NCI-H345 (cell line): ENCODE measurements around the gene PRKCZ.
"Not testable (repeated sequence)": the region's sequence is repeated elsewhere in the genome, so short reads cannot be mapped to it uniquely, and the experiment has no call there.

Experiments
- DNase-seq: peaks from one replicate; lab custom pipeline; 2025; lab: John Stamatoyannopoulos, UW

The PRKCZ gene

GRCh38 chr1:2135941-2136340, 85.7 kb downstream of the PRKCZ start:
- no peak for DNase-seq

- DNase-seq, result no peak
These were observed 86.4 kb downstream of the PRKCZ start for GRCh38 chr1:2136386-2137235.

- no peak for DNase-seq
These were observed 87.3 kb downstream of the PRKCZ start for GRCh38 chr1:2137257-2138121.

GRCh38 chr1:2139156-2139555, 88.9 kb downstream of the PRKCZ start:
- DNase-seq, result not testable (repeated sequence)

- DNase-seq, result no peak
These were observed 90.8 kb downstream of the PRKCZ start for GRCh38 chr1:2141025-2141424.

GRCh38 chr1:2143814-2144500, 93.7 kb downstream of the PRKCZ start:
- DNase-seq, result no peak

- DNase-seq, result no peak
These were observed 94.4 kb downstream of the PRKCZ start for GRCh38 chr1:2144501-2145090.

GRCh38 chr1:2145946-2146835, 96.0 kb downstream of the PRKCZ start:
- DNase-seq, result no peak

- no peak for DNase-seq
These were observed 96.8 kb downstream of the PRKCZ start for GRCh38 chr1:2146836-2147517.

GRCh38 chr1:2147869-2148268, 97.7 kb downstream of the PRKCZ start:
- DNase-seq, result not testable (repeated sequence)

- no peak for DNase-seq
These were observed 98.5 kb downstream of the PRKCZ start for GRCh38 chr1:2148691-2149090.

- DNase-seq, result no peak
These were observed 100.6 kb downstream of the PRKCZ start for GRCh38 chr1:2150801-2151200.

- DNase-seq, result no peak
These were observed 101.0 kb downstream of the PRKCZ start for GRCh38 chr1:2151252-2151651.

GRCh38 chr1:2151911-2152310, 101.7 kb downstream of the PRKCZ start:
- no peak for DNase-seq

GRCh38 chr1:2152954-2153353, 102.7 kb downstream of the PRKCZ start:
- no peak for DNase-seq

GRCh38 chr1:2154022-2154421, 103.8 kb downstream of the PRKCZ start:
- DNase-seq, result no peak

- no peak for DNase-seq
These were observed 105.0 kb downstream of the PRKCZ start for GRCh38 chr1:2155147-2155598.

- no peak for DNase-seq
These were observed 105.6 kb downstream of the PRKCZ start for GRCh38 chr1:2155788-2156187.

GRCh38 chr1:2156866-2157265, 106.7 kb downstream of the PRKCZ start:
- no peak for DNase-seq

- DNase-seq, result no peak
These were observed 107.6 kb downstream of the PRKCZ start for GRCh38 chr1:2157856-2158255.
